Activated CD8-positive, alpha-beta T cell treated with anti-CD3 and anti-CD28 coated beads for 36 hours (primary cell): ENCODE results near the gene TMEM178B. TPM values are rescaled to one million over a fixed set of nuclear protein-coding genes. Genes with fewer than 3 reads are reported as not detected.

Source experiments
- ATAC-seq: fragments of 200-7000 bp; cut with Tn5 transposase; one replicate; pipeline ENCODE4 v1.10.0; 2021; ENCODE audit warnings: mild to moderate bottlenecking, moderate library complexity
- CTCF ChIA-PET: fragments of 350-600 bp; sonication (Branson Sonifier 250); formaldehyde crosslinking; loops from one replicate; lab custom pipeline; 2021; ENCODE audit warnings: antibody characterized with exemption; lab: Charles Lee
- POLR2A ChIA-PET: fragments of 350-600 bp; sonication (Branson Sonifier 250); formaldehyde crosslinking; loops from one replicate; lab custom pipeline; 2021; ENCODE audit warnings: antibody characterized with exemption; lab: Charles Lee
- DNase-seq: peaks from one replicate; pipeline ENCODE4 v3.0.0-alpha.2; 2020
- H3K27ac Mint-ChIP-seq: one replicate; pipeline ENCODE4 v1.8.0; 2021; ENCODE audit warnings: mild to moderate bottlenecking, mixed read lengths
- H3K27me3 Mint-ChIP-seq: one replicate; pipeline ENCODE4 v1.8.0; 2021; ENCODE audit warnings: mixed read lengths
- H3K36me3 Mint-ChIP-seq: one replicate; pipeline ENCODE4 v1.8.0; 2021; ENCODE audit warnings: low read depth, mixed read lengths
- H3K4me1 Mint-ChIP-seq: one replicate; pipeline ENCODE4 v1.8.0; 2021; ENCODE audit warnings: low read depth, mixed read lengths
- H3K4me3 Mint-ChIP-seq: one replicate; pipeline ENCODE4 v1.8.0; 2021; ENCODE audit warnings: mild to moderate bottlenecking, moderate library complexity, mixed read lengths
- H3K9me3 Mint-ChIP-seq: one replicate; pipeline ENCODE4 v1.8.0; 2021; ENCODE audit warnings: mixed read lengths
- CTCF ChIP-seq: fragments of 200-600 bp; IDR thresholded peaks from one replicate; pipeline ENCODE4 v1.8.0; 2022; ENCODE audit warnings: antibody characterized with exemption, mild to moderate bottlenecking
- intact Hi-C: fragments of 100-400 bp; cut with micrococcal nuclease; formaldehyde crosslinking; loops from one replicate; pipeline ENCODE4 v1.10.0; 2022
- total RNA-seq, 2 experiments: library from RNA; stranded (reverse); gene quantifications; one replicate each; pipeline ENCODE4 v1.2.3, GENCODE V29; 2021

TMEM178B gene
- total RNA-seq, 2 experiments from 2014 or later, result 0.34 to 1.1 TPM

GRCh38 chr7:141389140-141389796 lies 315.4 kb downstream of the TMEM178B start:
- Mint-ChIP-seq H3K9me3 (no peaks in the 10 kb centered on the region), H3K36me3 (no peaks in the 10 kb centered on the region), H3K4me1 (no peaks in the 10 kb centered on the region), H3K4me3 (no peak overlapping the region), H3K27me3 (peaks cover 5% of the 10 kb centered on the region), H3K27ac (no peak overlapping the region)
- ATAC-seq (no peak), DNase-seq (no peak)
- CTCF ChIA-PET, result interaction anchor here (0.9 kb wide), 1 partner anchor 8 kb away, joined by 3 read pairs; no protein-coding TSS in a partner anchor
- intact Hi-C loops, result no loop called here
- no peak for TF ChIP-seq CTCF
- POLR2A ChIA-PET, result no interaction called here

- ATAC-seq, result no peak
- Mint-ChIP-seq H3K9me3 (no peaks in the 10 kb centered on the region), H3K4me1 (no peaks in the 10 kb centered on the region), H3K36me3 (no peaks in the 10 kb centered on the region), H3K4me3 (no peak overlapping the region), H3K27ac (no peak overlapping the region), H3K27me3 (peaks cover 5% of the 10 kb centered on the region)
- ChIA-PET POLR2A (no interaction called here), CTCF (no interaction called here)
- DNase-seq, result no peak
- TF ChIP-seq CTCF, result no peak
- intact Hi-C loops, result no loop called here
Measured at GRCh38 chr7:141390339-141390738, 316.5 kb downstream of the TMEM178B start.

- Mint-ChIP-seq H3K27me3 (peaks cover 10% of the 10 kb centered on the region), H3K27ac (no peak overlapping the region), H3K4me3 (no peak overlapping the region), H3K9me3 (no peaks in the 10 kb centered on the region), H3K4me1 (no peaks in the 10 kb centered on the region), H3K36me3 (no peaks in the 10 kb centered on the region)
- intact Hi-C loops, result no loop called here
- ATAC-seq, result no peak
- no peak for DNase-seq
- CTCF ChIA-PET, result no interaction called here
- POLR2A ChIA-PET, result no interaction called here
- TF ChIP-seq CTCF, result no peak
Measured at GRCh38 chr7:141393056-141393455, 319.2 kb downstream of the TMEM178B start.

- intact Hi-C loops, result no loop called here
- ChIA-PET CTCF (interaction anchor here (0.9 kb wide), 1 partner anchor 9 kb away, joined by 3 read pairs; no protein-coding TSS in a partner anchor), POLR2A (no interaction called here)
- ATAC-seq, result no peak
- H3K27ac Mint-ChIP-seq, result no peak overlapping the region
- H3K27me3 Mint-ChIP-seq, result peaks cover 6% of the 10 kb centered on the region
- H3K4me1 Mint-ChIP-seq, result no peaks in the 10 kb centered on the region
- TF ChIP-seq CTCF, result no peak
- H3K4me3 Mint-ChIP-seq, result no peak overlapping the region
- DNase-seq, result no peak
- H3K36me3 Mint-ChIP-seq, result no peaks in the 10 kb centered on the region
- no peaks in the 10 kb centered on the region for H3K9me3 Mint-ChIP-seq
Measured at GRCh38 chr7:141397236-141398163, 323.6 kb downstream of the TMEM178B start.

- Mint-ChIP-seq H3K27me3 (peaks cover 8% of the 10 kb centered on the region), H3K36me3 (no peaks in the 10 kb centered on the region), H3K4me1 (no peaks in the 10 kb centered on the region), H3K9me3 (no peaks in the 10 kb centered on the region), H3K4me3 (no peak overlapping the region), H3K27ac (no peak overlapping the region)
- DNase-seq (no peak), ATAC-seq (no peak)
- intact Hi-C loops, result no loop called here
- TF ChIP-seq CTCF, result no peak
- ChIA-PET CTCF (no interaction called here), POLR2A (no interaction called here)
Measured at GRCh38 chr7:141400356-141400755, 326.5 kb downstream of the TMEM178B start.
